GM21390 (cell line): ENCODE measurements around the gene ADAP1.
"Not testable (repeated sequence)": the region's sequence is repeated elsewhere in the genome, so short reads cannot be mapped to it uniquely, and the experiment has no call there.

Source experiments
- ATAC-seq: cut with Tn5 transposase; IDR thresholded peaks from one replicate; pipeline ENCODE4 v1.9.1; 2021; ENCODE audit not compliant: unreplicated experiment

The ADAP1 gene

GRCh38 chr7:924042-924441 lies 30.4 kb downstream of the ADAP1 start:
- not testable (repeated sequence) for ATAC-seq

GRCh38 chr7:923108-924041 lies 31.1 kb downstream of the ADAP1 start:
- ATAC-seq = peak; percentile 73

DNA sequence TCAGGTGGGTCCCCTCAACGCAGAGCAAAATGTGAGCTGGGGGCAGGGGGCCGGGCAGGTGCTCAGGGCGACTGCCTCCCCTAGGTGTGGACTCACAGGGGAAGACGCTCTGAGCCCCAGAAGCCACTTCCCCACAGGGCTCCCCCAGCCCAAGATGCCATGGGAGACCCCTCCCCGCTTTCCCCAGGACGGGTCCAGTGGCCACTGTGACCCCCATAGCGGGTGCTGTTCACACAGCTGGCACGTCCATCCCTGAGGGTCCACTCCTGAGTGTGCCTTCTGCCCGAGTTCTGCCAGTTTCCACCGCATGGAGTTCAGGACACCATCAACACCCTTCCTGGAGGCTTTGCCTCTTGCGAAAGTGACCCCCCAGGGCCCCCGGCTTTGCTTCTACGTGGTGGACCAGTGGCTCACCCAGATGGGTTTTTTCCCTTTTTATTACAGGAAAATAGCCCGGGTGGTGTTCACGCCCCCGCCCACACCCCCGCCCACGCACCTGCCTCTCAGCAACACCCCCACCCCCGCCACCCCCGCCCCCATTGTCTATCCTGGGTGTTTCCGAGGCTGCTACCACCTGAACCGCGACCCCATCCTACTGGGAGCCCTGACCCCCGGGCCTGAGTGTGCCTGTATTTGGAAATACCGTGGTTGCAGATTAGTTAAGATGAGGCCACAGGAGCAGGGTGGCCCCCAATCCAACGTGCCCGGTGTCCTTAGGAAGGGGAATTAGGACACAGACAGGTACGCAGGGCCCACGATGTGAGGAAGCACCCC lies 32.0 kb downstream of the ADAP1 start:
- ATAC-seq = no peak

DNA sequence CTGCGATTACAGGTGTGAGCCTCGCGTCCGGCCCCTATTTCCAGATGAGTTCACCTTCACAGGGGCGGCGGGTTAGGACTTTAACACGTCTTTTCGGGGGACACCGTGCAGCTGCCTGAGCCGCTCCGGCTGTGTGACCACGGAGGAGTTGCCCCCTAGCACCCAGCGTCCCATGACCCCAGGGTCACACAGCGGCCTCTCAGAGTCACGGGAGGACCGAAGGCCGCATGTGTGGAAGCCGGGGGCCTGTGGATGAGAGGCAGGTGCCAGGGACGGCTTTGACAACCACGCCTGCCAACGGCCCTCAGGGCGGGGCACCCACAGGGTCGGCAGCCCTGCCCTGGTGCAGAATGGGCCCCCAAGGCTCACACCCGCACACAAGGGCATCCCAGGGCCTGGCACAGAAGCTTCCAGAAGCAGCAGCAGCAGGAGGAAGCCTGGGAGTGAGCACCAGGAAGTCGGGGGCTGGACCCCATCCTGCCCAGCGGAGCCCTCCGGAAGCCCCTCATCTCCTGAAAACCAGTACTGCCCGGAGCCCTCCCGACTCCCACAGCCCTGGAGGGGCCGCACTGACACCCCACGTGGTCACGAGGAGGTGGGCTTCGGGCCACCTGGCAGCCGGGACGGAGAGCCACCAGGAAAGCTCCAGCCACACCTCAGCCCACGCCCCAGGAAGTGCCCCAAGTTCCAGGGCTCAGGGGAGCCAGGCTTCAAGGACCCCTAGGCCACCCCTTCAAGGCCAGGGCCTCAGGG lies 32.7 kb downstream of the ADAP1 start:
- ATAC-seq = no peak

DNA sequence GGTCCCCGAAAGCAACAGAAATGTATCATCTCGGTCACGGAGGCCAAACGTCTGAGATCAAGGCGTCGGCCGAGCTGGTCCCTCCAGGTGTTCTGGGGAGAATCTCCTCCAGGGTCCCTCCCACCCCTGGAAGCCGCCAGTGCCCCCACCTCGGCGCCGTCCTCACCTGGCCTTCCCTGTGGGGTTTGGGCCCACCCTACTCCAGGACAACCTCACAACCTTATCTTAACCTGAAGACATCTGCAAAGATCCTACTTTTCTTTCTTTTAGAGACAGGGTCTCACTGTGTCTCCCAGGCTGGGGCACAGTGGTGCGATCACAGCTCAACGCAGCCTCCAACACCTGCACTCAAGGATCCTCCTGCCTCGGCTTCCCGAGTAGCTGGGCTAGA lies 33.4 kb downstream of the ADAP1 start:
- ATAC-seq = no peak

DNA sequence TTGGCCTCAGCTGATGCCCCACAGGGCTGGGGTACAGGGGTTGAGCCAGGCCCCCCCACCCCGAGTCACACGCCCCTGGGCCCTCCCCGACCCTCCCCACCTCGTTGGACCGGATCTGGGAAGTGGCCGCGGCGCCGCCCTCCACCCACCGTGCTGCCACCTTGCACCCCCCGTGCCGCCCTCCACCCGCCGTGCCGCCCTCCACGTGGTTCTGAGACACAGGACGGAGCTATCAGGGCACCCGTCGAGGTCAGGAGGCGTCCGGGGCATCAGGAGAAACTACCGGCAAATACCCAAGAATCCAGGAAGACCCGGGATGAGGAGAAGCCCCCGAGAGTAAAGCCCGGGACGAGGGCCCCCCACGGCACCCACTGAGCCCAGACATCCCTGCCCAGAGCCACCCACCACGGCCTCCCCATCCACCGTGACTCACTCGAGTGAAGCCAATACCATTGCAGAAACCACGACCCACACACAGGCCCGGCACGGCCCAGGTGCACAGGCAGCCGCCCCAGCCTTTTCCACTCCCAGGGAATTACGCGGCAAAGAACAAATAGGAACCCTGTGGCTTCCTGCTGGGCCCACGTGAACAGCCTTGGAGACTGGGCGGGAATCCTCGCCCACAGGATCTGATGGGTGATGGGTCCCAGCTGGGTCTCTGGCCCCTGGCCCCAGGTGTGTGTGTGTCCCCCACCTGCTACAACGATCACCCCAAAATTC lies 34.0 kb downstream of the ADAP1 start:
- no peak for ATAC-seq

DNA sequence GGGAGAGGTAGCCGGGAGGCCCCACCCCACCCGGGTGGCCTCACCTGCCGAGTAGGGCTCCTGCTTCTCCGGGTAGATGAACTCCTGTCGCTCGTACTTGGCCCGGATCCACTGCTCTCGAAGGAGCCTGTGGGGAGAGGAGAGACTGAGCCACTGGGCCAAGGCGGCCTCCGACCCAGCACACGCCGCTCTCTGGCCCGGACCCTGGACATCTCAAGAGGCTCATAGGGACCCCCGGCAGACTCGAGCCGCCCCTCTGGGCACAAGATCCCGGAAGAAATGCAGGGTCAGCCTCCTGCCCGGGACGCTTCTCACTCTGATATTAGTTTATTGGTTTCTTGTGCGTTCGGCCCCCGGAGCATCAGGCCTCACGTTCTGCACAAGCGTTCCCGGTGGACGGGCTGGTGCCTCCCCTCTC lies 34.5 kb downstream of the ADAP1 start:
- no peak for ATAC-seq

DNA sequence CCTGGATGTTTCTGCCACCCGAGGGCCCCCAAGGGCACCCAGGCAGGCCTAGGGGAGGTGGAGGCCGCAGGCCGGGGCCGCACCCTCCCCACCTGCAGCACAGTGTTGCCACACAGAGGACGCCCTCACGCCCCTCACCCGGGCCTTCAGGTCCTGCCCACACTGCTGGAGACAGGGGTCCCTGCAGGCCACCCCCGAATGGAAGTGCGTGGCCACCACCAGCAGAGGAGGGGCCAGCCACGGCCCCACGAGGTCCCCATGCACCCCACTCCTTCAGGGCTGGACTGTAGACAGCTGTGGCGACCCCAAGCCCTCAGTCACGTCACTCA lies 35.4 kb downstream of the ADAP1 start:
- no peak for ATAC-seq

DNA sequence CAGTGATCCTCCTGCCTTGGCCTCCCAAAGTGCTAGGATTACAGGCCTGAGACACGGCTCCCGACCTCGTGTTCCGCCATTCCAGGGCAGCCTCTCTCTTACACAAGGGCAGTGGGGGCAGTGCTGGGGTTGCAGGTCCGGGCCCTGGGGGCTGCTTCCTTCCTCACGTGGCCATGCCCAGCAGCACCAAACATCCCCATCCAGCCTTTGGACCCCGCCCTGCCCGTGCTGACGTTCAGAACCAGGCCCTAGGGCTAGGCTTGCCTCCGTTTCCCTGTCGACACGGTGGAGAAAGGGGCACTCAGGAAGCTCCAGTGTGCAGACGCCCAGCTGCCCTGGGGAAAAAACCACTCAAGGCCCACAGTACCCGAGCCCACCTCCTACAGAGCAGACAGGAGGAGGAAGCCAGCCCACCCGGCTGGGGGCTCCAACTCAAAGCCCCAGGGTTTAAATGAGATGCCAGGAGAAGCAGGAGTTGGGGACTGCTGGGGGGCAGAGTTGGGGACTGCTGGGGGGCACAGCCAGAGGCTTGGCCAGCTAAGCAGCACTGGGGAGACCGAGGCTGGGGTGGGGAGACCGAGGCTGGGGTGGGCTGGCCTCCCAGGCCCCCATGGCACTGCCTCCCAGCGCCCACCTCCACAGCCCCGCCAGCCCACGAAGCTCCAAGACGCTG lies 35.9 kb downstream of the ADAP1 start:
- no peak for ATAC-seq

GRCh38 chr7:918118-918425 lies 36.4 kb downstream of the ADAP1 start:
- no peak for ATAC-seq

DNA sequence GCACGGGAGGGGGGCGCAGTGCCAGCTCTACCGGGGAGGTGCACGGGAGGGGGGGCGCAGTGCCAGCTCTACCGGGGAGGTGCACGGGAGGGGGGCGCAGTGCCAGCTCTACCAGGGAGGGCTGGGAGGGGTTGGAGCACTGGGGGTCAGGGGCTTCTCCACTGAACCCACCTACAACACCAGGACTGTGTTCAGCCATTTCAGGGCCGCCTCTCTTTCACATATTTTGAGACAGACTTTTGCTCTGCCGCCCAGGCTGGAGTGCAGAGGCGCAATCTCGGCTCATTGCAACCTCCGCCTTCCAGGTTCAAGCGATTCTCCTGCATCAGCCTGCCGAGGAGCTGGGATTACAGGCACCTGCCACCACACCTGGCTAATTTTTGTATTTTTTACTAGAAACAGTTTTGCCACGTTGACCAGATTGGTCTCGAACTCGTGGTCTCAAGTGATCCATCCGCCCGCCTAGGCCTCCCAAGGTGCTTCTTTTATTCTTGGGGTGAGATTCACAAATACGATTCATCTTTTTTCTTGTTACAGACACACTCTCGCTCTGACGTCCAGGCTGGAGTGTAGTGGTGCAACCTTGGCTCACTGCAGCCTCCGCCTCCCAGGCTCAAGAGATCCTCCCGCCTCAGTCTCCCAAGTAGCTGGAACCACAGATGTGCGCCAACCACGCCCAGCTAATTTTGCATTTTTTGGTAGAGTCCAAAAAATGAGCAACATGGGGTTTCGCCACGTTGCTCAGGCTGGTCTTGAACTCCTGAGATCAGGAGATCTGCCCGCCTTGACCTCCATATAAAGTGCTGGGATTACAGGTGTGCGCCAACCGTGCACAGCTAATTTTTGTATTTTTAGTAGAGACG lies 37.0 kb downstream of the ADAP1 start:
- no peak for ATAC-seq

GRCh38 chr7:916291-916941 lies 38.1 kb downstream of the ADAP1 start:
- no peak for ATAC-seq

DNA sequence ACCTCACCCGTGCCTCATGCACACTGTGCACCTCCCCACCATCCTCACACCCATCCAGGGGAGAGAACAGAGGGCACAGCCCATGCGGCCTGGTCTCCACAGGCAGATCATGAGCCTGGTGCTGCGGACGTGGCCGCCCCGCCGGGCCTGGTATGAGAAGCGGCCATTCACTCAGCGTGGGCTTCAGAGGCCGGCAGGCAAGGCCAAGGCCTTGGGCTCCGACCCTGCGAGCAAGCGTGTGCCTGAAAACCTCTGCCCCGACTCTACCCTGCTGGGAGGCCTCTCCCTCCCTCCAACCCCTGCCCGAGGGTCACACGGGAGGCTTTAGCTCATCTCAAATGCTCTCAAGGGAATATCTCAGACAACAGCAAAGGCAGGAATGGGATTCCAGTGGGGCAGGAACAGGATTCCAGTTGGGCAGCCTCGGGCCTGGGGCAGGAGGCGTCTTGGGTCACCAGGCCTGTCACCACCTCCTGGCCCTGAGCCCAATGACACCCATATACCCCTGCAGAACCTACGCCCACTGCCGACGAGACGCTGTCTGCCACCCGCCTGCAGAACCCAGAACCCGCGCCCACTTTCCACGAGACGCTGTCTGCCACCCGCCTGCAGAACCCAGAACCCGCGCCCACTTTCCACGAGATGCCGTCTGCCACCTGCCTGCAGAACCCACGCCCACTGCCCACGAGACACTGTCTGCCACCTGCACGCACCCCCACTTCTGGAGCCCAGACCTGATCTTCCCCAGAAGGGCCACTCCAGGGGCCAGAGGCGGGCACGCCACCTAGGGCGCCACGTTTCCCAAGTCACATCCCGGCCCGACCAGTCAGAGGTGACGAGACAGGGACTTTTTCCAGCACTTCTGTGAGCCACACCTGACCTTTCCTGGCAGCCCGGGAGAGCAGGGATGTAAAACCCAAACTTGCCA lies 38.9 kb downstream of the ADAP1 start:
- no peak for ATAC-seq

DNA sequence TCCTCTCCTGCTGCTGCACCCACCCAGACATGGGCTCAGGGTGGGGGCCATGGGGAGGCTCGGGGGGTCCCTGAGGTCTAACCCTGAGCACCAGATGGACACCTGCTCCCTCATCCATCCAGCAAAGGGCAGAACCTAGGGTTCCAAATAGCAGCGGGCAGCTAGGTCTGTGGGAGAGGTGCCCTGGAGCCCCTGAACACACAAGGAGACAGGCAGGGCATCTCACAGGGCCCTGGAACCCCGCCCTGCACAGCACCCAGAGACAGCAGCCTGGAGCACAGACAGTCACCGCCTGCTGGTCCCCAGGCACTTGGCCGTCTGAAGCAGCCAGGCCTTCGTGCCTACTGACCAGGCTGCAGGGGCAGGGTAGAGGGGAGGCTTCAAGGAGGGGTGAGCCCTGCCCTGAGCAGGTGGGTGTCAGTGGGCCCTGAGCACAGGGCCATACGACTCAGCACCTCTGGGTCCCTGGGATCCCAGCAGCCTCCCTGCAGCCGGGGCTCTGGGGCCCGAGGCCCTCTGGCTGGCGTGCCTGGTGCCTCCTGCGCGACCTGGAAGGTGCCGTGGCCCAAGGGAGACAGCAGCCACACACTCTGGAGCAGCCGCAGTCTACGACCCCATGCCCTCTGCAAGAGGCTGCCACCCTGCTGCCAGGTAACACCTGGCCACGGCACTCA lies 39.8 kb downstream of the ADAP1 start:
- ATAC-seq = no peak

GRCh38 chr7:913736-914520 lies 40.6 kb downstream of the ADAP1 start:
- no peak for ATAC-seq

DNA sequence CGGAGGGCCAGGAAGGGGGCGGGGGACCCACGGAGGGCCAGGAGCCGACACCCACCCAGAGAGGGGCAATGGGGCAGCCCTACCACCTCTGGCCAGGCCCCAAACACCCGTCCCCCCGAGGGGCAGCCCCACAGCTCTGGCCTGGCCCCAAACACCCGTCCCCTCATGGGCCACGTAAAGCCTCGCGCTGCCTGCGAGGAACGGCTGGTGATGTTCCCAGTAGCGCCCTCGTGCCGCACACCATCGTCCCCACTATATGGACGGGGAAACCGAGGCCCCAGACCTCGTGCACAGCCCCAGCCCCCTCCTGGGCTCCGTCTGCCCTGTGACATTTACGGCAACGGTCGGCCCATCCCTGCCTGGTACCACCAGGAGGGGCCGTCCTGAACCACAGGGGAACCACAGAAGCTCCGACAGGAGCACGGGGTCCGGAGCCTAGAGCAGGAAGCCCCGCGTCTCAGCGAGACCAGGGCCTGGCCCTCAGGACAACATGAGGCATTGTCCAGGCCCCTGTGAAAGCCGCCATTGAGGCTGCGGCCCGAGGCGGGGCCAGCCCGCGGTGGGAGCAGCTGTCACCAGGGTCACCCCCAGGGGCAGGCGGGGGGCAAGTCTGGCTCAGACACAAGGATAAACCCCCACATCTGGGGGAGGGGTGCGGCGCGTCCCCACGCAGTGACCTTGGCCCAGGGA lies 42.5 kb downstream of the ADAP1 start:
- ATAC-seq = no peak
